Mucosa of gallbladder (tissue), 1 donor: Measurements from ENCODE around the gene NKAIN2. TPM values are rescaled to one million over a fixed set of nuclear protein-coding genes. Genes with fewer than 3 reads are reported as not detected.

Source experiments
- DNase-seq: peaks from one replicate; pipeline ENCODE4 v3.0.0-alpha.2; 2020; ENCODE audit warnings: low spot score
- total RNA-seq: library from RNA; stranded (reverse); gene quantifications from one replicate; pipeline ENCODE4 v1.2.1, GENCODE V29; 2021
- donor health status: DM: no; HTN: no; CAD: no.

Gene NKAIN2
- total RNA-seq, 1 donor from 2014 or later, result 0.29 TPM

DNA sequence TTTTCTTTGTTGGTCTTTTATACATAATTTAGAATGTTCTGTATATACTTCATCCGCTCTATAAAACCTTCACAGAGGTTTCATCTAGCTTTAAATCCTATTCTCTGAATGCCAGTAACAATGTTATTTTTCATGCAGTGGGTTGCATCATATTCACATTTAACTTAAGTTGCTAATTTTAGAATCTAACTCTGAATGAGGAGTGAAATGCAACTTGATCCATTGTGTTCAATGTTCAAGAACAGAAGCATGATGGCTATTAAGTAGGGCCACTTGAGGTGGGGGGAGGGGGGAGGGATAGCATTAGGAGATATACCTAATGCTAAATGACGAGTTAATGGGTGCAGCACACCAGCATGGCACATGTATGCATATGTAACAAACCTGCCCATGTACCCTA is 224.5 kb downstream of the NKAIN2 start:
- DNase-seq, result no peak

DNA sequence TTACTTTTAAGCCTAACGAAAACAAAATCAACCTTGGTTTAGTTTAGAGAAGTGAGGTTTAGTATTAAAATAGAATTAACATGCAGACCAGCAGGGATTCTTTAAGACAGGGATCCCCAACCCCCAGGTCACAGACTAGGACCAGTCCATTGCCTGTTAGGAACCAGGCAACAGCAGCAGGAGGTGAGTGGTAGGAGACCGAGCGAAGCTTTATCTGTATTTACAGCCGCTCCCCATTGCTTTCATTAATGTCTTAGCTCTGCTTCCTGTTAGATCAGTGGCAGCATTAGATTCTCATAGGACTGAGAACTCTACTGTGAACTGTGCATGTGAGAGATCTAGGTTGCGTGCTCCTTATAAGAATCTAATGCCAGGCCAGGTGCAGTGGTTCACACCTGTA is 225.9 kb downstream of the NKAIN2 start:
- DNase-seq, result no peak

DNA sequence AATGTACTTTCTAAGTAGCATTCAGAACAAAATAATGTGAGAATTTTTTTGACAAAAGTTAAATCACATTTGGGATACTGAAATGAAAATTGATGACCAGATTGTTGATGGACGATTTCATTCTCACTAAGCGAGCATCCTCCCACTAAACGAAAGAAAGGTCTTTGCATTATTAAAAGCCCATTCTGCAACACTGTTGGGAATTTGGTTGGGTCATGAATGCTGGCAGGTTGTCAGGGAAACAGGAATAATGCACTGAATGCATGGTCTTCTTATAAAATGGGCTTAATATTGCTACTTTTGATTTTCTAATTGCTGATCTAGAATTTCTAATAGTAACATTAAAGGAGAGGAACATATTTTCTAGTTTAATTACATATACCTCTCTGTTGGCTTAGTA is 229.8 kb downstream of the NKAIN2 start:
- no peak for DNase-seq

DNA sequence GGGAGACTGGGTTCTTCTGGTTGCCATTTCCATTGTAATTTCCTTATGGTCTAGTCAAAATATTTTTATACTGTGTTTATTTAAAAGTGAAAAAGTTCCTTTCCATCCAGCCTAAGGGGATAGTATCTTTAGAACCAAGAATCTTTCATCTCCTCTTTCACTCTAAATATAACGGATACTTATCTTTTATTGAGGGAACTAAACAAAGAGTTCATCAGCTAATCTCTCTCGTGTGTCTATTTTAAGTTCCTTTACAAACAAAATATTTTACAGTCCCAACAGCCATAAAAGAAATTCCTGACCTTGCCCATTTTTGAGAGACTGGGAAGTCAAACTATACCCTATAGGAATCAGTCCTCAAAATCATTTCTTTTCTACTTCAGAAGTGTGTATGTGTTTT is 232.7 kb downstream of the NKAIN2 start:
- no peak for DNase-seq

DNA sequence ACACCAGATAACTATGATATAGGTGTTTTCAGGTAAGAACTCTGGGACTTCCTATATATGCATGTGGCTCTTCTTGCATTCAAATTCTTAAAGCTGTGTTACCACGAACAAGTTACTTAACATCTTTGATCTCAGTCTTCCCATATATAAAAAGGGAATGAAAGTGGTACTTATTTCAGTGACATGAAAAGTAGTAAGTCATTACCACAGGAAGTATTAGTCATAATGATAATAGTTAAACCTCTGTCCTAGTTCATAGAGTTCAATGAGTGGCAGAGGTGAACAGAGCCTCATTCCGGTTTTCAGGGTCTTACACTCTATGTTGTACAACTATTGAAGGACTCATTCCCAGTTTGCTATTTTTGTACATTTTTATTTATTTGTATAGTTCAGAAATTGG is 237.0 kb downstream of the NKAIN2 start:
- no peak for DNase-seq

DNA sequence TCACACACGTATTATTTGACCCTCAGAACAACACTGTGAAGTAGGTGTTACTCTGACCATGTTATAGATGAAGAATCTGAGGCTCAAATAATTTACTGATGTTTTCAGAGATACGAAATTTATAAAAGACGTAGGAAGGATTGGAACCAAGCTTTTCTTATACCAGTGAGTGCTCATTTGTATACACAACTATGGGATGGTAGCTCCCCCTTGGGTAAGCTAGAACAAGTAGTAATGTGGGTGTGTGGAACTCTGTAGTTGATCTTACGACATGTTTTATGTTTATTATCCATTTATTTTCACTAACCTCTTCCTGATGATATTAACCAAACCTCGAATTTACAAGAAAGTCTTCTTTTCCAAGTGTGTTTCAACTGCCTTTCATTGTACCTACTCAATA is 248.5 kb downstream of the NKAIN2 start:
- DNase-seq, result no peak

DNA sequence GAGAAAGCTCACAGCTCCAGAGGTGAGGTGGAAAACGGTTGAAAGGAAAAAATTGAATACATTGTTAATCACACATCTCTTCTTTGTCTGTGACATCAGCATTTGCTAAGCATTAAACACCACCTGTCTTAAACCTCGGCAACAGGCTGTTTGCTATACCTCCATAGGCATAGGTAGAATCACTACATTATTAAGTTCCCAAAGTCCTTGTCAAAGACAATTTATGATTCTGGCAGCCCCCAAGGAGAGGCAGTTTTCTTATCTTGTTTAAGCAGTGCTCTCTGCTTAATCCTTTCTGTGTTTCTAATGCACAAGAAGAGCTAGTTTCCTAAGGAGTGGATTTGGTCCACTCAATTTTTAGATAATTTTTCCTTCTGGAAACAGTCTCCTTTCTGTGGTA is 249.7 kb downstream of the NKAIN2 start:
- DNase-seq, result no peak

DNA sequence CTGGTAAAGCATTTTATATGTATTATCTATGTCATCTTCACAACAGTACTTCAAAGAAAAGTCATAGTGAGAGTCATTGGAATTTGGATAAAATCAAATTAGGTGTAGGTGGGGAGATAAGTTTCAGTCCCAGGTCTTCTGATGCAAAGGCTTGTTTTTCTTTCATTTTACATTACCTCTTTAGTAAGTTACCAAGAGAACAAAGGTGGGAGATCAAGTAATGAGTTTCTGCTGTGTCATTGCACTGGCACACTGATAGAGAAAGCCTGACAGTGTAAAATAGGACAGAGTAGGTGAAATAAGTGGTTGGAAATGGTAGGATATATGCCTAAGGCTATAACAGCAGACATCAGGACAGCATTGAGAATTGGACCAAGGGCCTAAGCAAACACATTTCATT is 250.4 kb downstream of the NKAIN2 start:
- DNase-seq, result no peak

DNA sequence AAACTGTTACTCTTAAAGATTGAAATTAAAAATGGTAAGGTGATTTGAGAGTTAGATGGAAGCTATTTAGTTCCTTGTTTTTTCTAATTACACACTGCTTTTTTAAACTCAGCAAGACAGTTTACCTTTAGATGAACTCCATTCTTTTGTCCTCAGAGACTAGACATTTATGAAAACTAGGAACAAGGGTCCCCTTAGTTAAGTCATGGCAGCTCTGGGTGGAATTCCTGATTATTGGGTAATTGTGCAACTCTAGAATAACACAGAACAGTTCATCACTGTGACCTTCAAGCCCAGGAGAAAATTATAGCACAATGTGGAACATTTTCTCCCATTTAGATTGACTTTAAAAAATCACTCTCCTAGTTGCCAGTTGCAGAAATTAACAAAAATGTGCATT is 251.7 kb downstream of the NKAIN2 start:
- DNase-seq, result no peak

DNA sequence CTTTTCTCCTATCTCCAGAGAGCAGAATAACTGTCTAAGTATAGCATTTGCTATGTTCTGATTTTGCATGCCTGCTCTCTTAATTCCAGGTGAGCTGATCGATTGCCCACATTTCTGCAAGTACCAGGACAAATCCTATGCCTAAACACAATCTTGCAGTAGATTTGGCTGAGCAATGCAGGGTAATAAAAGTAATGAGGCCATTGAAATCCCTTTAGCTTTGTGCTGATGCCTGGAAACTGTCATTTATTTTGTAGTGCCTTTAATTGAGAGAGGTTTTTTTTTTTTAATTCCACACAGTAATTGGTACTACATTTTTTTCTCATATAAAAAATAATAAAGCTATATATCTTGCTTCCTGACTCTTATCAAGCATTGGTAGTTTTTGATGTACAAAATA is 252.3 kb downstream of the NKAIN2 start:
- no peak for DNase-seq

DNA sequence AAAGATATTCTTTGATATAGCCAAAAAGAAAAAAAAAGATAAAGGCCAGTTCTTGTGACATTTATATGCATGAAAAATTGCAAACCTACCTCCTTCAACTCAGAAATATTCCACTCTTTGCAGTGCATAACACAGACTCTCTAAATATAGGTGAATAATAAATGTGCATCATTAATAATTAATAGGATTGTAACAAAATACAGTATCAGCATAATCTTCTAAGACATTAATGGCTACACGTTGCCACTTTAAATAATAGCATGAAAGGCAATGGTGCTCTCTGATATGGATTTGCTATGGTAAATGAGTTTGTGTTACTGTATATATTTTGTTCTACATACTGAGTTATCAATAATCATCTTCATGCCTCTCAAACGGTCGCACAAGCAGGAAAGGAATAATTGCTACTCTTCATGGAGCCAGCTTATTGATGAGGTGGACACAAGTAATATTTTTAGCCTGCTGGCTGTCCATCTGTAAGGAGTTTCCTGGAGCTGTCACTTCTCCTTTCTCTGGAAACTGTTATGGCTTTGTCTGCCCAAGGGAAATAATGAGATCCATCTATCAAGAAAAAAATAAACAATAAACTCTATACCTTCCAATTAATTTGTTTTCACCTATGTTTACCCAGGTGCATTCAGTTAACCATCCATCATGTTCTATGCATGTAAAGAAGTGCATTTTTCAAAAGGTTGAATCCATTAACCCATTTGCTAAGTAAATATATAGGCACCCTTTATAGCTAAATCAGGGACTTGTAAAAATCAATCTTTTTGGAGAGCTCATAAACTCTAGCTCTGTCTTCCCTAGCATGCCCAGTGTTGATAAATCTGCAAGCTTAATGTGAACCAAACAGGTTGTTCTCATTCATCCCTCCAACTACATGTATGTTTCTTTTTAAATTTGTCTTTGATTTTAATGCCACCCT is 253.0 kb downstream of the NKAIN2 start:
- DNase-seq, result no peak

DNA sequence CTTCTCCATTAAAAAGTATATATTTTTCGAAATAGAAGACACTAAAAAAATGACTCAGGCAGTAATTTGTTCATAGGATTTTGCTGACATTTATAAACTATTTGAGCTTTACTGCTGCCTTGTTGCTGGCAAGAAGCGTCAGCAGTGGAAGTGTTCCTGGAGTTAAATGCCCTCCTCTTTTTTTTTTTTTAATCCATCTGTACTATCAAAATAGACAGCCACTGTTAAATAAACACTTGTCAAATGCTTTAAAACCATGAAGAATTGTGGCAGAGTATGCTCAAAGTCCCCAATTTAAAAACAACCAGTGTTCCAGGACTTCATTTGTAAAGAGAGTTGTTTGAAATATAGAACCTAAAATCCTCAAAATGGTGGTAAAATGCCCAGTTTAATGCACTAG is 253.8 kb downstream of the NKAIN2 start:
- DNase-seq, result no peak

DNA sequence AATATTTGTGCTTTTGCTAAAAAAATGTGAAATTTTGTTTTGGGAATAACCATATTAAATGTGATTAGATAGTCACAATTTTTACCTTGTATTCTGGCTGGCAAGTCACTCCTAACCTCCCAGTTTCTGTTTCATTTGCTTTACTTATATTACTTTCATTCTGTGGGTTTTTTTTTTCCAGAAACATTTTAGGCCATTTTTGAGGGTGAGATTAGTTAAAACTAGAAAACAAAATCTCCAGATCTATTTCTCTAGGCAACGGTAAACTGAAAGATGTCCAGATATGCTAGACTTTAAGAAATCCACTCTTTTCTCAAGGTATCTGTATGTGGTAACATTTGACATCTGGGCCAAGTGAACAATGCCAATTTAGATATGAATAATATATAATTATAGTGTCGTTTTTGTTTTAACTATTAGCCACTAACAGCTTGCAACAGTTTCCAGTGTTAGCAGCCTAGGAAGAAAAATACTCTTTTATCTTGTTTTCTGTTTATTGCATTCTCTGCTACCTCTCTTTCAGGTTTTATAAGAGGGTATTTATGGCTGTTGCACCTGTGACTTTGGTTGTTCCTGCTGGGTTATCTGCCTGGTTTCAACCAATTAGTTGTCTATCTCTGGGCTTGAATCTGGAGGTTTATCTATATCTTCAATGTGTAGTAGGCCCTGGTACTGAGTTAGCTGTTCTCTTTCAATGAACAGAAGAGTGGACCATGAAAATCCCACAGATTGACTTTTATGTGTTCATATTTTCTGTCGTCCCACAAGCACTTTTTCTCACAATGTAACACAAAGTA is 260.9 kb downstream of the NKAIN2 start:
- DNase-seq, result no peak

DNA sequence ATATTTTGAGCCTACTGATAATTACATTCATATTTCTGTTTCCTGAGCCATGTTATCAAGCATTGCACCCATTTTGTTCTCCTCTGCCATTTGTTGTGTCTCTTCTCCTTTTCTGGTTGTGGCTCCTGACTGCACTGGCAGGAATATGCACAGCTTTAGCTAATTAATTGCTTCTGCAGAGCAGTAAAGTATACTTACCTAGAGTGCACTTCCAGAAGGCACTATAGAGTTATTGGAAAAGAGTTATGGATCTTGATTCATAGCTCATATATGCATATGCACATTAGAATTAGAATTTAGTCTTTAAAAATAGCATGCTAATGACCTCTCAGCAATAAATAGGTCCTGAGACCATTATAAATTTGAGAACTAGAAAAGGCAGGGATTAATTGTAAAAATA is 262.6 kb downstream of the NKAIN2 start:
- DNase-seq, result no peak

DNA sequence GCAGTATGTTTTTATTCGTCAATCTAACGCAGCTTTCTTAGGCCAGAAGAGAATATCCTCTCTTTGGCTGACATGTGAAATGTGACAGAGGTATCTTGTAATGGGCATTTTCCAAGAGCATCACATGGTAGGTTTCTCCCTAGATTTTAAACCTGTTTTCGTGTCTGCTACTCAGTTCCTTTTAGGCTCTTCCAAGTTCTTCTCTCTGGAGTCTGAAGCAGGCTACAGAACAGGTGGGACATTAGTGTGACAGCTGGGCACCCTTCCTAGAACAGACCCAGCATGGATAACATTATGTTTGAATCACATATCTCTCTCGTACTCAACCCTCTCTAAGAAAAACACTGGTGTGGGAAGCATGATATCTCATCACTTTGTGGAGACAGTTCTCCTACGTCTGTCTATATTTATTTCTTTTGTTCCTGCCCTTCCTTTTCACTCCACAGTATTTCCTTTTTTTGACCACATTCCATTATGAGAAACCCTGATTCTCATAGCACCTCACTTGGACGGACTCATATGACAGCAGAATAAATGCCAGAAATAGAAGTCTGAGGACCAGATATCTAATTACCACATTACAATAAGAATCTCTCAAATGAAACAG is 263.4 kb downstream of the NKAIN2 start:
- no peak for DNase-seq

DNA sequence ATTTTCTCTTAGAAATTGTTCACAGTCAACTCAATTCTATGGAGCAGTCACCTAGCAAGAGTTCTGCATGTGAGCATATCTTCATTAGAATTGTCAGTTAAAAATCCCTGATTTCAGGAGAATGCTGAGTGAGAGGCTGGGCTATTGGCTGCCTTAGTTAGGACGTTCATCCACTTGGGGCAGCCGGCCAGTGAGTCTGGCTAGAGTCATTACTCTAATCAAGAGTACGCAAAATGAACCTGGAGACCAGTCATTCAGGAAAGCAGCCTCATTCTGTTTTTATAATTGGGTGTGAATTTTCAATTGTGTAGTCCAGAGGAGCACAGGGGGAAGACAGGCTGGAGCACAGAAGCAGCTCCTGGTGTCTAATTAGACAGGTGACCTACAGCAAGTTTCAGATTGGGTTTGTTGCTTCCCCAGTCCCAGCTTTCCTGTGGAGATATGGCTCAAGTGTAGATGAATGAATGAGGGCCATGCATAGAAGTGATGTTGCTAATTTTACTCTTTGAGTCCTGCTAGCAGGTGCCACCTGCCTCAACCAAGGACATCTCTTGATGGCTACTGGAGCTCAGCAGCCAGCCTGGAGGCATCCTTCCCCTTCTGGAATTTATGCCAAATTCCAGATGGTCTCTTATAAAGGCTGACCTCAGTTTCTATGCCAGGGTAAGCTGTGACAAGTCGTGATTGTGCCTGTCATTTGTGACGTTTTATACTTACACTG is 265.7 kb downstream of the NKAIN2 start:
- no peak for DNase-seq

DNA sequence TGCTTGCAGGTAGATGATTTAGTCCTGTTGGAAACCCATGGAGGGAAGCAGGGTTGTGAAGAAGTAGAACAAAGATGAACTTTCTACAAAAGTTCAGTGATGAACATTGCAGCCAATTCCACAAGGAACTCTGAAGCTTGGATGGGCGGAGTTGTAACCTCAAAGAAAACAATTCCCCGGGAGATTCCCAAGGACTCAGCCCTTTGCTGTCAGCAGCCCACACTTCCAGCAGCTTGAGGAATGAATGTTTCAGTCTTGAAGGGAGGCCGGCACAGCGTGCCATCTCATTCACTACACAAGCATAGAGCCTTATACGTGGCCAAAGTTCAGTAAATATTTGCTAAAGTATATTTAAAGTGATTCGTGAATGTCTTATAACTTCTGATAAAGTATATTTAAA is 269.4 kb downstream of the NKAIN2 start:
- no peak for DNase-seq

DNA sequence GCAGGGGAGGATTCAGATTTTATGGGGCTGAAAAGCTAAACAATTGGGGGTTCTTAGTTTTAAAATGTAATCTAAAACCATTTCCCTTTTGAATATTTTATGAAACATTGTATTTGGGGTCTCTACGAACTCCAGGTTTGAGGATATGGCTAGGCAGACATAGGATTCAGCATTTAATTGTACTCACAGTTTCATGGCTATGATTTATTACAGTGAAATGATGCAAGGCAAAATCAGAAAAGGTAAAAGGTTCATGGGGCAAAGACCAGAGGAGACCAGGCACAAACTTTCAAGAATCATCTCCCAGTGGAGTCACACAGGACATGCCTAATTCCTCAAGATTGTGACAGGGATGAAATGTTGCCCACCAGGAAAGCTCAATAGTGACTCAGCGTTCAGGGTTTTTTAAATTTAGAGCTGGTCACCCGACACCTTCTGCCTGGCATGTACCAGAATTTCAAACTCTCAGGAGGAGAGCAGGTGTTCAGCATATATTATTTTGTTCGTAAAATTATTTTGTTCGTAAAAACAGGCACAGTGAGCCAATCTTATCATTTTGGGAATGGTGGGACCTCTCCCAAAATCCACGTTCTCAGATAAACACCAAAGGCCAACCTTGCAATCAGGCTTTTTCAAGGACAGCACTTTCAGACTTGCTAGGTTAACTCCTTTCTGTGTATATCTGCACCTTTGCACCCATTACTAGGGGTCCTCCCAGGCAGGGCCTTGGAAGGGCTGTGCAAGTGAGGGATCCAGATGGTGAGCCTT is 270.3 kb downstream of the NKAIN2 start:
- no peak for DNase-seq

DNA sequence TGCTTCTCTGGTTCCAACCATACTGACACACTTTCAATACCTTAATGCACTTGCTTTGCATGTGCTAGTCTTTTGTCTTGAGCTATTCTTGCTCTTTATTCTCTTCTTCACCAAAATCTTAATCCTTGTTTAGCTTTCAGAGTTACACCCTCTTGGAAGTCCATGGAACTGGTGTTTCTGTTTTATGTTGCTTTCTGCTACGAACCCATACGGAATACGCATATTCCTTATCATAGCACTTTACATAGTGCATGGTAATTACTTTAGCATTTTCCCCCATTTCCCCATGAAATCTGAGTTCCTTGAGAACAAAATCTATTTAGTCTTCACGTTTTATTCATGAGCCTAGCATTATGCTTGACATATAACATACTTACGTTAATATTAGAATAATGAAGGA is 270.9 kb downstream of the NKAIN2 start:
- no peak for DNase-seq

DNA sequence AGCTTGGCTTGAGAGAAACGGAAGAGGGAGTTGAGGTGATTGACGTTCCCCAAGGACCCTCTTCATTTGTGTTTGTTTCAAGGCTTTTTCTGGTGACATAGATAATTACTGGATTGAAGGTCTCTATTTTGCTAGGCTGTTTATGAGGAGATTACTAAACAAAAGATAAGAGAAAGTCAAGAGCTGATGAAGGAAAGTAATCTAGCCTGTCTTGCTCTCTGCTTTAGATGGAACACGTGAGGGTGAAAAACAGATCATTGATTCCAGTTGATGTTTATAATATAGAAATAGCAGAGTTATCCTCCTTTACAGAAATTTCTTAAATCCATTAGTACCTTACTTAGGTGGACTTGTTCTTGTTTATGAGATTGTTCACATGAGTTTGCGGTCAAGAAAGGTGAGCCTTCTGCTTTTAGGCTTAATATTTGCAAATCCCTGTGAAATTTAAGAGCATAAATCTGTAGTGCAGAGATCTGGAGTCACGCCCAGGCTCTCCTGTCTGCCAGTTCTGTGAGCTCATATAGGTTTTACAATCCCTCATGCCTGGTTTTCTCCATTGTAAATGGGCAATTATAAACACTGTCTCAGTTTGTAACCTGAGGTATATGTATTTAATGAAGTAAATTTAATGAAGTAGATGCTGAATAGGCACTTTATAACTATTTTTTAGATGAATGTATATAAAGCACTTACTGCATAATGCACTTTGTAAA is 272.8 kb downstream of the NKAIN2 start:
- DNase-seq, result no peak

DNA sequence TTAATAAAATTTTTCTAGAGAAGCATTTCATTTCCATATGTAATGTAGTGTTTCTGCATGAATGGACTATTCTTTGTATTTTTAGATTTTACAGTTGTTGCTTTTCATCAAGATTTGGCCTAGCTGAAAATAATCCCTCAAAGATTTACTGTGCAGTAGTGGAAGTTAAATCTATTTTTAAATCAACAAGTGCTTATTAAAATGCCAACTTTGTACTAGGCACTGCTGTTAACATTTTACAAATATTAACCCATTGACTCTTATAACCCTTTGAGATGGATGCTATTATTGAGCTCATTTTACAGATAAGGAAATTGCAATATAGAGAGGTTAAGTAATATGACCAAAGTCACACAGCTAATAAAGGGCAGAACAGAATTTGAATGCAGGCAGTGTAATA is 274.5 kb downstream of the NKAIN2 start:
- DNase-seq, result no peak
